Neural crest cell (in vitro differentiated cells): ENCODE data around the gene SEC24A. TPM values are rescaled to one million over a fixed set of nuclear protein-coding genes. Genes with fewer than 3 reads are reported as not detected.
"Not testable (repeated sequence)": the region's sequence is repeated elsewhere in the genome, so short reads cannot be mapped to it uniquely, and the experiment has no call there.

Experiments
- DNase-seq: peaks from one replicate; pipeline ENCODE4 v3.0.0; 2021; ENCODE audit warnings: low read depth, mixed read lengths, low spot score
- H3K27ac Mint-ChIP-seq: one replicate; pipeline ENCODE4 v1.8.0; 2021; ENCODE audit warnings: mild to moderate bottlenecking, mixed read lengths; ENCODE audit not compliant: unreplicated experiment
- H3K27me3 Mint-ChIP-seq: 2 replicates; pipeline ENCODE4 v1.8.0; 2021; ENCODE audit warnings: low read depth, mild to moderate bottlenecking, mixed read lengths
- H3K36me3 Mint-ChIP-seq: 2 replicates; pipeline ENCODE4 v1.8.0; 2021; ENCODE audit warnings: low read depth, mild to moderate bottlenecking, mixed read lengths
- H3K4me1 Mint-ChIP-seq: 2 replicates; pipeline ENCODE4 v1.8.0; 2021; ENCODE audit warnings: mixed read lengths
- H3K4me3 Mint-ChIP-seq: one replicate; pipeline ENCODE4 v1.8.0; 2021; ENCODE audit warnings: mild to moderate bottlenecking, mixed read lengths
- H3K9me3 Mint-ChIP-seq: 2 replicates; pipeline ENCODE4 v1.8.0; 2021; ENCODE audit warnings: mixed read lengths
- total RNA-seq: library from RNA; stranded (reverse); gene quantifications from 2 replicates; pipeline ENCODE4 v1.2.1, GENCODE V29; 2021
- TF ChIP-seq, protein P1 (sequence below): fragments of 200-600 bp; sonication (generic); conservative IDR thresholded peaks from 2 replicates; pipeline ENCODE4 v1.5.0; 2021; ENCODE audit warnings: antibody characterized with exemption, mild to moderate bottlenecking

Gene SEC24A
- total RNA-seq, 1 donor from 2014 or later = 21.6 TPM

DNA sequence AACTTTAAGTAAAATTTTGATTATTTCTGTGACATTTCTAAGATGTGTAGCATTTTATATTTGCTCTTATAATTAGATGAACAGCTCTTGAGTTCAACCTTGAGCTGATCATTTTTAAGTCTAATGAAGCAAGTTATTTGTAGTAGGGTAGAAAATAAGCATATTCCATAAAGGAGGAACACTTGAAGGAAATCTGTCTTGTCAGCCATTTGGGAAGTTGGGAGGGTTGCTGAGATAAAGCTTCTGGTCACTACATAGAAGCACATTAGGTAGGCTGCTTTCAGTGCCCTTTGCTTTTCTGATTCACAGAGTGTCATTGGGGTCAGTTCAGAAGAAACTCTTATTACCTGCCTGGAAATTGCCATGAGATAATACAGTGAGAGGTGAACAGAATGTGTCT, 44.1 kb downstream of the SEC24A start:
- H3K27ac Mint-ChIP-seq = no peak overlapping the region
- H3K36me3 Mint-ChIP-seq = peaks cover 20% of the 10 kb centered on the region
- no peak for DNase-seq
- no peaks in the 10 kb centered on the region for H3K27me3 Mint-ChIP-seq
- H3K4me1 Mint-ChIP-seq = no peaks in the 10 kb centered on the region
- H3K9me3 Mint-ChIP-seq = no peaks in the 10 kb centered on the region
- TF ChIP-seq, protein P1, sequence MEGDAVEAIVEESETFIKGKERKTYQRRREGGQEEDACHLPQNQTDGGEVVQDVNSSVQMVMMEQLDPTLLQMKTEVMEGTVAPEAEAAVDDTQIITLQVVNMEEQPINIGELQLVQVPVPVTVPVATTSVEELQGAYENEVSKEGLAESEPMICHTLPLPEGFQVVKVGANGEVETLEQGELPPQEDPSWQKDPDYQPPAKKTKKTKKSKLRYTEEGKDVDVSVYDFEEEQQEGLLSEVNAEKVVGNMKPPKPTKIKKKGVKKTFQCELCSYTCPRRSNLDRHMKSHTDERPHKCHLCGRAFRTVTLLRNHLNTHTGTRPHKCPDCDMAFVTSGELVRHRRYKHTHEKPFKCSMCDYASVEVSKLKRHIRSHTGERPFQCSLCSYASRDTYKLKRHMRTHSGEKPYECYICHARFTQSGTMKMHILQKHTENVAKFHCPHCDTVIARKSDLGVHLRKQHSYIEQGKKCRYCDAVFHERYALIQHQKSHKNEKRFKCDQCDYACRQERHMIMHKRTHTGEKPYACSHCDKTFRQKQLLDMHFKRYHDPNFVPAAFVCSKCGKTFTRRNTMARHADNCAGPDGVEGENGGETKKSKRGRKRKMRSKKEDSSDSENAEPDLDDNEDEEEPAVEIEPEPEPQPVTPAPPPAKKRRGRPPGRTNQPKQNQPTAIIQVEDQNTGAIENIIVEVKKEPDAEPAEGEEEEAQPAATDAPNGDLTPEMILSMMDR = no peak
- no peak overlapping the region for H3K4me3 Mint-ChIP-seq

DNA sequence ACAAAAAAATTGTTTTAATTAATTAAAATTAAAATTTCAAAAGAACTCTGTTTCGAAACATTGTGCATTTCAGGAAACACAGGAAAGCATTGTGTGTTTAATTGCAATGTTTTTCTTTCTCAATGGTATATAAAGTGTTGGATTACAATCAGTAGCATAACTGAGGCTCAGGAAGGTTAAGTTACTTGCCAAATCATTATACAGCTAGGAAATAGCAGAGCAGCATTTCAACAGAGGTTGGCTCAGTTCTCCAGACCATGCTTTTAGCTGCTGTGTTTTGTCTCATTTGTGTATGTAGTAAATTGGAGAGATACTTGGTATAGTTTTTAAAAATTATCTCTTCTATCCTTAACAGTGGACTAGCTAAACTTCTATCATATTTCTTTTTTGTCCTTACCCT, 59.7 kb downstream of the SEC24A start:
- Mint-ChIP-seq H3K4me3 (no peak overlapping the region), H3K27me3 (no peaks in the 10 kb centered on the region), H3K27ac (no peak overlapping the region), H3K9me3 (no peaks in the 10 kb centered on the region), H3K36me3 (peaks cover 11% of the 10 kb centered on the region), H3K4me1 (no peaks in the 10 kb centered on the region)
- no peak for DNase-seq
- TF ChIP-seq, protein P1 = no peak

DNA sequence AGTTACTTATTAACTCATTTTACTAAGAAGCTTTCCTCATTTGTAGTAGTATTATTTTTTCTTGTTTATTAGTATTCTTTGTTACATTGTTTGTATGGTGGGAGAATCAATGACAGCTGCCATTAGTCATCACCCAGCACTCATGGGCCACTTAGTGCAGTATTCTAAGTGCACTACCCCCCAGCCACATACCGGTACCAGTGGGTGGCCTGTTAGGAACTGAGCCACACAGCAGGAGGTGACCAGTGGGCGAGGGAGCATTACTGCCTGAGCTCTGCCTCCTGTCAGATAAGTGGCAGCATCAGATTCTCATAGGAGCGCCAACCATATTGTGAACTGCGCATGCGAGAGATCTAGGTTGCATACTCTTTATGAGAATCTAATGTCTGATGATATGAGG, 65.5 kb downstream of the SEC24A start:
- H3K4me1 Mint-ChIP-seq = no peaks in the 10 kb centered on the region
- H3K9me3 Mint-ChIP-seq = no peaks in the 10 kb centered on the region
- H3K4me3 Mint-ChIP-seq = no peak overlapping the region
- no peak overlapping the region for H3K27ac Mint-ChIP-seq
- DNase-seq = no peak
- no peaks in the 10 kb centered on the region for H3K27me3 Mint-ChIP-seq
- TF ChIP-seq, protein P1 = no peak
- peaks cover 17% of the 10 kb centered on the region for H3K36me3 Mint-ChIP-seq

DNA sequence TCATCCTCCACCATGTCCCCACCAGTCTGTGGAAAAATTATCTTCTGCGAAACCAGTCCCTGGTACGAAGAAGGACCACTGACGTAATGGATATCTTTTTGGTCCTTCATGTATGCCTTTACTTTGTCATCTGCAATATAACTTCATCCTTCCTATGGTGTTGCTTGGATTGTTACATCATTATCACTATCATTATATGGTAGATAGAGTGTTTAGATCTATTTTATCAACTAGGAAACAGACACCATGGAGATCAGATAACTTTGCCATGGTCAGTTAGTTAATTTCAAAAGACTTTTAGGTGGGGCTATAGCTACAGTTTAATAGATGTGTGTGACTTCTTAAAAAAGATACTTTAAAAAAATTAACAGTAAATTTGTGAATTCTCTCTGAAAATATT, 66.0 kb downstream of the SEC24A start:
- no peak overlapping the region for H3K27ac Mint-ChIP-seq
- no peaks in the 10 kb centered on the region for H3K9me3 Mint-ChIP-seq
- peaks cover 17% of the 10 kb centered on the region for H3K36me3 Mint-ChIP-seq
- no peaks in the 10 kb centered on the region for H3K4me1 Mint-ChIP-seq
- no peak for DNase-seq
- TF ChIP-seq, protein P1 = no peak
- H3K4me3 Mint-ChIP-seq = no peak overlapping the region
- no peaks in the 10 kb centered on the region for H3K27me3 Mint-ChIP-seq

DNA sequence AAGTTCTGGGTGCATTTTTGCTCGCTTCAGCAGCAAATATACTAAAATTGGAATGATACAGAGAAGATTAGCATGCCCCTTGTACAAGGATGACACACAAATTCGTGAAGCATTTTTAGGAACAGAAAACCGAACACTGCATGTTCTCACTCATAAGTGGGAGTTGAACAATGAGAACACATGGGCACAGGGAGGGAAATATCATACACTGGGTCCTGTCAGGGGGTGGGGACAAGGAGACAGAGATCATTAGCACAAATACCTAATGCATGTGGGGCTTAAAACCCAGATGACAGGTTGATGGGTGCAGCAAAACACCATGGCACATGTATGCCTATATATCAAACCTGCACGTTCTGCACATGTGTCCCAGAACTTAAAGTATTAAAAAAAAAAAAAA, 66.9 kb downstream of the SEC24A start:
- H3K27me3 Mint-ChIP-seq, DNase-seq, H3K4me1 Mint-ChIP-seq, H3K9me3 Mint-ChIP-seq, H3K27ac Mint-ChIP-seq, H3K4me3 Mint-ChIP-seq: not testable (repeated sequence)
- peaks cover 15% of the 10 kb centered on the region for H3K36me3 Mint-ChIP-seq

DNA sequence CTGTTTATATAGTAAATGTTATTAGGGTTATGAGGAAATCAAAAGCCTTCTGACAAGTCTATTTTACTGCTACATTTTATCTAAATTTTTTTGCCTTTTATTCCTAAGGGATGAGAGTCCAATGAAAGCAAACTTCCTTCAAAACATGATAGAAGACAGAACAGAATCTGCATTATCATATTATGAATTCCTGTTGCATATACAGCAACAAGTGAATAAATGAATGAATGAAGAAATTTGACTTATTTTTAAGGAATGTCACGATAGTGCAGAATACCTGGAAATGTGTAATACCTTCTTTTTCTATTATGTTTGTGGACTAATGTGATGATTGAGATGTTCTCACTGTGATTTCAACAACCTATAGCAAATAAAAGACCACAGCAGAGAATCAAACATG, 76.3 kb downstream of the SEC24A start:
- Mint-ChIP-seq H3K27ac (no peak overlapping the region), H3K36me3 (peaks cover 3% of the 10 kb centered on the region), H3K4me1 (no peaks in the 10 kb centered on the region), H3K9me3 (no peaks in the 10 kb centered on the region), H3K4me3 (no peak overlapping the region), H3K27me3 (no peaks in the 10 kb centered on the region)
- TF ChIP-seq, protein P1 = no peak
- DNase-seq = no peak
